HepG2 (cell line): ENCODE results near the gene SLC27A1. TPM values are rescaled to one million over a fixed set of nuclear protein-coding genes. Genes with fewer than 3 reads are reported as not detected.

Source experiments
- AFF4 ChIP-seq: sonication (generic); formaldehyde crosslinking; IDR thresholded peaks from 2 replicates; pipeline ENCODE4 v1.4.0; 2020; ENCODE audit warnings: missing genetic modification reagents
- ETV5 ChIP-seq: IDR thresholded peaks from 2 replicates; pipeline ENCODE4 v1.6.1; 2018; ENCODE audit warnings: missing biosample characterization, missing genetic modification reagents, inconsistent platforms, borderline replicate concordance
- HDAC1 ChIP-seq: sonication (generic); formaldehyde crosslinking; IDR thresholded peaks from 2 replicates; pipeline ENCODE4 v1.5.1; 2020; ENCODE audit warnings: mild to moderate bottlenecking, missing genetic modification reagents
- HMGXB4 ChIP-seq, 2 experiments: sonication (generic) in 1 of 2; formaldehyde crosslinking in 1 of 2; IDR thresholded peaks; 2 replicates each; pipeline versions ENCODE4 v1.4.0 to v1.6.1; 2018 to 2020; ENCODE audit warnings: missing genetic modification reagents in 2 of 2, borderline replicate concordance in 1 of 2, low read depth in 1 of 2, mild to moderate bottlenecking in 1 of 2, missing biosample characterization in 1 of 2
- HNRNPLL ChIP-seq: fragments of 200-400 bp; formaldehyde crosslinking; IDR thresholded peaks from 2 replicates; pipeline ENCODE4 v1.6.1; 2017; ENCODE audit warnings: mild to moderate bottlenecking, low read depth, low read length; ENCODE audit not compliant: poor library complexity, severe bottlenecking
- KDM5B ChIP-seq: sonication (generic); formaldehyde crosslinking; IDR thresholded peaks from 2 replicates; pipeline ENCODE4 v1.4.0; 2020; ENCODE audit warnings: missing genetic modification reagents, mild to moderate bottlenecking, borderline replicate concordance
- LCORL ChIP-seq, 2 experiments: fragments of 450-650 bp in 1 of 2; sonication (generic) in 1 of 2; formaldehyde crosslinking in 1 of 2; IDR thresholded peaks; 2 replicates each; pipeline versions ENCODE4 v1.5.0 to v1.6.1; 2017 to 2020; ENCODE audit warnings: antibody characterized with exemption in 1 of 2, missing genetic modification reagents in 1 of 2
- MEIS2 ChIP-seq: sonication (generic); formaldehyde crosslinking; IDR thresholded peaks from 2 replicates; pipeline ENCODE4 v1.9.0; 2021; ENCODE audit warnings: mild to moderate bottlenecking, missing genetic modification reagents
- MXD1 ChIP-seq: sonication (generic); formaldehyde crosslinking; IDR thresholded peaks from 2 replicates; pipeline ENCODE4 v1.4.0; 2020; ENCODE audit warnings: mild to moderate bottlenecking, missing genetic modification reagents
- NR2C2 ChIP-seq: sonication (generic); formaldehyde crosslinking; IDR thresholded peaks from 2 replicates; pipeline ENCODE4 v1.4.0; 2020; ENCODE audit warnings: missing genetic modification reagents, mild to moderate bottlenecking, moderate library complexity, borderline replicate concordance
- PITX1 ChIP-seq: sonication (generic); formaldehyde crosslinking; IDR thresholded peaks from 2 replicates; pipeline ENCODE4 v1.5.1; 2020; ENCODE audit warnings: mild to moderate bottlenecking, missing genetic modification reagents
- SP1 ChIP-seq, 2 experiments: fragments of 450-650 bp in 1 of 2; sonication (generic) in 1 of 2; formaldehyde crosslinking in 1 of 2; IDR thresholded peaks; 2 replicates each; pipeline versions ENCODE4 v1.4.0 to v1.6.1; 2016 to 2020; ENCODE audit warnings: missing genetic modification reagents in 1 of 2
- SRSF1 ChIP-seq: fragments of 200-400 bp; formaldehyde crosslinking; optimal IDR thresholded peaks from 2 replicates; pipeline ENCODE3; 2017; ENCODE audit warnings: mild to moderate bottlenecking, low read depth, low read length, moderate library complexity
- SRY ChIP-seq: sonication (generic); formaldehyde crosslinking; IDR thresholded peaks from 2 replicates; pipeline ENCODE4 v1.8.0; 2022; ENCODE audit warnings: mild to moderate bottlenecking, missing genetic modification reagents
- TFDP2 ChIP-seq: sonication (generic); formaldehyde crosslinking; IDR thresholded peaks from 2 replicates; pipeline ENCODE4 v1.4.0; 2020; ENCODE audit warnings: missing genetic modification reagents
- THAP11 ChIP-seq: IDR thresholded peaks from 2 replicates; pipeline ENCODE4 v1.6.1; 2016; ENCODE audit warnings: missing biosample characterization, missing genetic modification reagents
- YEATS4 ChIP-seq: sonication (generic); formaldehyde crosslinking; IDR thresholded peaks from 2 replicates; pipeline ENCODE4 v1.4.0; 2020; ENCODE audit warnings: missing genetic modification reagents, borderline replicate concordance
- ZFP41 ChIP-seq: sonication (generic); formaldehyde crosslinking; IDR thresholded peaks from 2 replicates; pipeline ENCODE4 v1.4.0; 2020; ENCODE audit warnings: mild to moderate bottlenecking, missing genetic modification reagents, borderline replicate concordance
- ZMYM4 ChIP-seq: sonication (generic); formaldehyde crosslinking; IDR thresholded peaks from 2 replicates; pipeline ENCODE4 v1.8.1; 2023; ENCODE audit warnings: mild to moderate bottlenecking, missing genetic modification reagents
- ZNF563 ChIP-seq: sonication (generic); formaldehyde crosslinking; IDR thresholded peaks from 2 replicates; pipeline ENCODE4 v1.8.0; 2022; ENCODE audit warnings: mild to moderate bottlenecking, moderate library complexity, missing genetic modification reagents
- polyA plus RNA-seq, 8 experiments: library from polyadenylated mRNA; depleted of rRNA in 3 of 8; stranded (reverse) in 7 of 8; unstranded in 1 of 8; fragments of >200 nt; fragmentation: Illumina TruSeq in 4 of 8; extraction: Trizol in 4 of 8; gene quantifications; 2 replicates each; pipeline versions ENCODE4 v1.2.1 to v1.2.3, GENCODE V29; 2011 to 2016; ENCODE audit warnings: low read depth in 4 of 8, missing spikeins in 1 of 8, mixed read lengths in 1 of 8; ENCODE audit not compliant: insufficient read depth in 1 of 8
- total RNA-seq, 5 experiments: library from RNA; depleted of rRNA; stranded (reverse); fragments of >200 nt; fragmentation: Illumina TruSeq; extraction: Trizol; gene quantifications; 2 replicates each; pipeline ENCODE4 v1.2.3, GENCODE V29; 2016; ENCODE audit warnings: low read depth in 1 of 5

Gene SLC27A1
- total and polyA plus RNA-seq, 2 of the 13 experiments (the other 11 are each of a cell fraction or from before 2014, with no cell fraction given): 4.1 to 8.8 TPM

GRCh38 chr19:17470068-17470841 is at the start of gene SLC27A1 (continued):
- TF ChIP-seq LCORL (IDR thresholded peaks at IDR 0.05) (no peak), LCORL (CRISPR knock-in tag; IDR thresholded peaks at IDR 0.05) (peak; percentile 27; the same call in 1 of the 2 replicates), HNRNPLL (peak; percentile 82), ZMYM4 (CRISPR knock-in tag) (no peak; the same call in 1 of the 2 replicates), YEATS4 (CRISPR knock-in tag) (0 out of 2 replicates have a peak, but pooled peaks have one; percentile 8), TFDP2 (CRISPR knock-in tag) (no peak), AFF4 (no peak), MEIS2 (CRISPR knock-in tag) (0 out of 2 replicates have a peak, but pooled peaks have one; percentile 40), KDM5B (CRISPR knock-in tag) (peak; percentile 61; the same call in 1 of the 2 replicates), NR2C2 (CRISPR knock-in tag) (peak; percentile 15; the same call in 1 of the 2 replicates), ZNF563 (CRISPR knock-in tag) (peak; percentile 49; the same call in 1 of the 2 replicates), SRSF1 (no peak), SP1 (IDR thresholded peaks at IDR 0.05) (no peak), SP1 (CRISPR knock-in tag; IDR thresholded peaks at IDR 0.05) (peak; percentile 66), ZFP41 (CRISPR knock-in tag) (no peak), SRY (CRISPR knock-in tag) (no peak), THAP11 (CRISPR knock-in tag) (0 out of 2 replicates have a peak, but pooled peaks have one; percentile 11), HDAC1 (CRISPR knock-in tag) (peak; percentile 49), HMGXB4 (CRISPR knock-in tag; IDR thresholded peaks at IDR 0.05; ENCODE audit: borderline replicate concordance in 1 of 2, low read depth in 1 of 2) (0 out of 4 replicates have a peak, but pooled peaks of 1 of the 2 experiments have one; percentile 39), PITX1 (CRISPR knock-in tag) (no peak), ETV5 (CRISPR knock-in tag) (no peak), MXD1 (CRISPR knock-in tag) (peak; percentile 36; the same call in 1 of the 2 replicates)
